ENCODE results near the gene SYNC. TPM values are rescaled to one million over a fixed set of nuclear protein-coding genes. Genes with fewer than 3 reads are reported as not detected.
A peak's percentile ranks its signal among the peaks of the same experiment; 100 is the strongest.
"Not testable (repeated sequence)": the region's sequence is repeated elsewhere in the genome, so short reads cannot be mapped to it uniquely, and the experiment has no call there.

Gene SYNC
- total RNA-seq, 1 donor from 2014 or later = 22.1 TPM

DNA sequence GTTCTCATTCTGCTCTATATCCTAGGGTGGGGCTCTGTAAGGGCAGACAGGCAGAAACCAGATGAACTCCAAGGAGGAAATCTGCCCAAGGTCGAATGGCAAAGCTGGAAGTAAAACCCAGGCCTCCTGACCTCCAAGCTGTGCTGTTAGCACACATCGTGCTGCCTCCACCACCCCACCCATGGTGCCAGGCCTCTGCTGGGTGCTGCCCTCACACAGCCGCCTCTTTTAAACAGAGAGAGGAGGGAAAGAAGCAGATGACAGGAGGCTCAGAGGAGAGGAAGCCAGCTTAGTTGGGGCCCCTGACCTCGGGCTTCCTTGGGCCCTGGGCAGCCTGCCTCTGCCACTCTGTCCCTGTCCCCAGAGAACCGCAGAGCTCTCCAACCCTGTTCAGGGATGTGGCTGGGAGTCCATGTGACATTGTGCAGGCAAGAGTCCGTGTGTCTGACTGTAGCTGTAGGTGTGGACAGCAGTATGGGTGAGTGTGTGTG, 1.1 kb downstream of the SYNC start:
- DNase-seq (no peak), ATAC-seq (ENCODE audit: poor library complexity) (peak; percentile 39)
- intact Hi-C loops (cut with DNase I) = no loop called here

GRCh38 chr1:32696996-32697395, 5.6 kb downstream of the SYNC start:
- ATAC-seq (ENCODE audit: poor library complexity); DNase-seq; intact Hi-C loops (cut with DNase I): not testable (repeated sequence)

- DNase-seq = no peak
- no peak for ATAC-seq (ENCODE audit: poor library complexity)
- intact Hi-C loops (cut with DNase I) = no loop called here
Observed at GRCh38 chr1:32696041-32696440, 6.5 kb downstream of the SYNC start.

GRCh38 chr1:32695098-32695904, 7.3 kb downstream of the SYNC start:
- intact Hi-C loops (cut with DNase I) = no loop called here
- ATAC-seq (ENCODE audit: poor library complexity) (peak; percentile 52), DNase-seq (peak; percentile 92)

- intact Hi-C loops (cut with DNase I) = no loop called here
- ATAC-seq (ENCODE audit: poor library complexity) (peak; percentile 23), DNase-seq (no peak)
Observed at GRCh38 chr1:32693455-32694174, 9.0 kb downstream of the SYNC start.

- intact Hi-C loops (cut with DNase I) = no loop called here
- no peak for ATAC-seq (ENCODE audit: poor library complexity)
- no peak for DNase-seq
Observed at GRCh38 chr1:32686387-32686786, 16.2 kb downstream of the SYNC start.

DNA sequence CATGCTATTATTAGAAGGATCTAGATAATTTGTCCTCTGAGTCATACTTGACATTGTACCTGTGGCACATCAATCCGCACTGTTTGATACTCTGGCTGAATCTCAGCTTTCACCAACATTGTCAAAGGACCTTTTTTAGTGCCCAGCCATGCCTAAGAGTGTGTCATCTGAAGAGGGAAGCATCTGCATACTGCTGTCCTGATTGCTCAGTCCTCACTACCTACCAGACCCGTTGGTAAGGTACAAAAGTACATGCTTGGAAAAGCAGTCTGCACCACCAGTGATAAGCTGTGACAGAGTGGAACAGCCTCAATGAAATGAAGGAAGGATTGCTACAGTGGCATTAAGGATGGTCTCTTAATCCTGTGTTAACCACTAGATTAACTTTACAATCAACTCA, 17.1 kb downstream of the SYNC start:
- intact Hi-C loops (cut with DNase I) = no loop called here
- DNase-seq (no peak), ATAC-seq (ENCODE audit: poor library complexity) (no peak)

GRCh38 chr1:32684167-32684811, 18.3 kb downstream of the SYNC start:
- ATAC-seq (ENCODE audit: poor library complexity) = peak; percentile 61
- intact Hi-C loops (cut with DNase I) = no loop called here
- no peak for DNase-seq

DNA sequence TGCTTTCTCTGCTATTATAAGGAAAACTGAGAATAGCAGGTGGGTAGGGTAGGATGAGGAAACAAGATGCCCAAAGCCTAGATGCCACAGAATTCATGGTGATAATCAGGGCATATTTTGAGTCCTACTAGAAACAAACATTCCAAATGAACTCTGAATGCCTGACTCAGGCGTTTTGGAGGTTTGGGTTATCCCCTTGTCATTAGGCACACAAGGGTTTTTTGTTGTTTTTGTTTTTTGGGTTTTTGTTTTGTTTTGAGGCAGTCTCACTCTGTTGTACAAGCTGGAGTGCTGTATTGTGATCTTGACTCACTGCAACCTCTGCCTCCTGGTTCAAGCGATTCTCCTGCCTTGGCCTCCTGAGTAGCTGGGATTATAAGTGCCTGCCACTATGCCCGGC, 19.2 kb downstream of the SYNC start:
- ATAC-seq (ENCODE audit: poor library complexity) (no peak), DNase-seq (no peak)
- intact Hi-C loops (cut with DNase I) = no loop called here

DNA sequence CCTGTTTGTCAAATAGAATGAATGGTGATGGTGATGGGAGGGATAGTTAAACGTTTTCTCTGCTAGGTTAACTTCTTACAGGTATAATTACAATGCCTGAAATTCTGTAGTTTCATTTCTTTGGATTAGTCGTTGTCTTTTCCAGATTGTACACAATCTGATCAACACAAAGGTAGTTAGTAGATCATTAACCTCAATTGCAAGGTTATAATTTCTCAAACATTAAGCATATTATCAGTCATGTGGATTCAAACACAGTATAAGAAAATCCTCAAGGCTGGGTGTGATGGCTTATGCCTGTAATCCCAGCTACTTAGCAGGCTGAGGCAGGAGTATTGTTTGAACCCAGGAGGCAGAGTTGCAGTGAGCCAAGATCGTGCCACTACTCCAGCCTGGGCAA, 20.6 kb downstream of the SYNC start:
- intact Hi-C loops (cut with DNase I) = no loop called here
- DNase-seq = no peak
- no peak for ATAC-seq (ENCODE audit: poor library complexity)

DNA sequence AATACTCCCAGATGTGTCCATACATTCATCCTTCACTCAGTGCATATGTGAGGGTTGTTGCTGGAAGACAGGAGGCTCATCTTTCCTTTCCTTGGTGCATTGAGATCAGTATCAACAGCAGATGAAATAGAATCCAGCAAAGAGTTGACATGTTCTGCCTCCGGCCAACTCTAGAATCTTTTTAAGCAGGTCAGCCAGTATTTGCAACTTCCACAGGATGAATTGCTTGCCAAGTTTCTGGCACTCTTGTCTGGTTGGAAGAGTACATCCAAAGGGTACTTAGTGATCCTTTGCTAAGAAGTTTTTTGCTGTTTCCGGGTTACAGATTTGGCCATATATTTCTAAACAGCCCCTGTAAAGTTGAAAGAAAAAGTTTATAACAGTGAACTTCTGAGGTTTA, 21.1 kb downstream of the SYNC start:
- no peak for DNase-seq
- intact Hi-C loops (cut with DNase I) = no loop called here
- peak; percentile 51 for ATAC-seq (ENCODE audit: poor library complexity)

GRCh38 chr1:32680642-32681041, 21.9 kb downstream of the SYNC start:
- DNase-seq (no peak), ATAC-seq (ENCODE audit: poor library complexity) (no peak)
- intact Hi-C loops (cut with DNase I) = no loop called here

GRCh38 chr1:32679993-32680392, 22.6 kb downstream of the SYNC start:
- DNase-seq; intact Hi-C loops (cut with DNase I); ATAC-seq (ENCODE audit: poor library complexity): not testable (repeated sequence)

DNA sequence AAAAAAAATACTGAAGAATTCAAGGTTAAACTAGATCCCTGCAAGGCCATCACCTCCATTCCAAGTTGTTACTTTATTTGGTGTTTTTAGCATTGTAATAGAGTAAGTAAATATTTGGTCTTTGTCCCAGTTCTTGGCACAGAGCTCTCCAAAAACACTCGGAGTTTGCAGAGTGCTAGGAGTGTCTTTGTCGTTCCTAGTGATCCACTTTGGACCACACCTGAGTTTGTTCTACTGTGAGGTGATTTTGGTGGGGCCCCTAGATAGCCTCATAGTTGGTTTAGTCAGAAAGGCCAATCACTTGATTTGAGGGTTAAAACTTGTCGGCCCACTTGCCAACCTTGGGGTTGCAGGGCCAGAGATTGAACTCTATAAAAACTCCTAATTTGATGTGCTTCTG, 25.6 kb downstream of the SYNC start:
- no peak for DNase-seq
- intact Hi-C loops (cut with DNase I) = no loop called here
- no peak for ATAC-seq (ENCODE audit: poor library complexity)

DNA sequence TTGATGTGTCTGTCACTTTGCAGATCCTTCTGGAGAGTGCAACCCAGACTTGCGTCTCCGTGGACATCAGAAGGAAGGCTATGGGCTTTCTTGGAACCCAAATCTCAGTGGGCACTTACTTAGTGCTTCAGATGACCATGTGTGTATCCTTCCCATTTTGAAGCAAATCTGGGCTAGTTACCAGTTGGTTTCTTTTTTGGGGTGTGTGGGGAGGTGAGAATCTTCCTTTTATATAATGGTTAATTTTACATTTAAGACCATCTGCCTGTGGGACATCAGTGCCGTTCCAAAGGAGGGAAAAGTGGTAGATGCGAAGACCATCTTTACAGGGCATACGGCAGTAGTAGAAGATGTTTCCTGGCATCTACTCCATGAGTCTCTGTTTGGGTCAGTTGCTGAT, 33.9 kb downstream of the SYNC start:
- DNase-seq; intact Hi-C loops (cut with DNase I); ATAC-seq (ENCODE audit: poor library complexity): not testable (repeated sequence)

DNA sequence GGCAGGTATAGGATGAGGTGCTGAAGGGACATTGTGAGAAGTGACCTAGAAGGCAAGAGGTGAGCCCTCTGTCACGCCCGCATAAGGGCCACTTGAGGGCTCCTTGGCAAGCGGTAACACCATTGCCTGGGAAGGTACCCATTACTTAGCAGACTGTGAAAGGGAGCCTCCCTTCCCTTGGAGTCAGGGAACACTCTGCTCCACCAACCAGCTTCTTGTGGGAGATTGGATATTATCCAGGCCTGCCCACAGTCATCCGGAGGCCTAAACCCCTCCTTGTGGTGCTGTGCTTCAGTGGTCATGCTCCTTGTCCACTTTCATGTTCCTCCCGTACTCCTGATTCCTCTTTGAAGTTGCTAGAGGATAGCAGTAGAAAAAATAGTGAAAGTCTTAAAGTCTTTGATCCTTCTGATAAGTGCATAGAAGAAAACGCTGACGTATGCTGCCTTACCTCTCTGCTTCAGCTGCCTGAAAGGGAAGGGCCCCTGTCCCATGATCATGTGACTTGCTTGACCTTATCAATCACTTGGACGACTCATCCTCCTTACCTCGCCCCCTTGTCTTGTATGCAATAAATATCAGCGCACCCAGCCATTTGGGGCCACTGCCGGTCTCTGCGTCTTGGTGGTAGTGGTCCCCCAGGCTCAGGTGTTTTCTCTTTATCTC, 35.5 kb downstream of the SYNC start:
- no peak for ATAC-seq (ENCODE audit: poor library complexity)
- intact Hi-C loops (cut with DNase I) = no loop called here
- DNase-seq = no peak

- intact Hi-C loops (cut with DNase I) = no loop called here
- DNase-seq (no peak), ATAC-seq (ENCODE audit: poor library complexity) (peak; percentile 21)
Observed at GRCh38 chr1:32665915-32666314, 36.7 kb downstream of the SYNC start.

- ATAC-seq (ENCODE audit: poor library complexity) = no peak
- intact Hi-C loops (cut with DNase I) = no loop called here
- DNase-seq = no peak
Observed at GRCh38 chr1:32659581-32659980, 43.0 kb downstream of the SYNC start.

Data from Right ventricle myocardium superior (tissue), 1 donor.